Smooth muscle cell of the coronary artery (primary cell): ENCODE results near the gene COX15. TPM values are rescaled to one million over a fixed set of nuclear protein-coding genes. Genes with fewer than 3 reads are reported as not detected.

Experiments used
- total RNA-seq: library from RNA; depleted of rRNA; stranded (reverse); fragments of >200 nt; gene quantifications from 2 replicates; pipeline ENCODE4 v1.2.3, GENCODE V29; 2014; ENCODE audit warnings: low replicate concordance

The COX15 gene
- total RNA-seq, result 20.4 and 31.0 TPM in 2 replicates

DNA sequence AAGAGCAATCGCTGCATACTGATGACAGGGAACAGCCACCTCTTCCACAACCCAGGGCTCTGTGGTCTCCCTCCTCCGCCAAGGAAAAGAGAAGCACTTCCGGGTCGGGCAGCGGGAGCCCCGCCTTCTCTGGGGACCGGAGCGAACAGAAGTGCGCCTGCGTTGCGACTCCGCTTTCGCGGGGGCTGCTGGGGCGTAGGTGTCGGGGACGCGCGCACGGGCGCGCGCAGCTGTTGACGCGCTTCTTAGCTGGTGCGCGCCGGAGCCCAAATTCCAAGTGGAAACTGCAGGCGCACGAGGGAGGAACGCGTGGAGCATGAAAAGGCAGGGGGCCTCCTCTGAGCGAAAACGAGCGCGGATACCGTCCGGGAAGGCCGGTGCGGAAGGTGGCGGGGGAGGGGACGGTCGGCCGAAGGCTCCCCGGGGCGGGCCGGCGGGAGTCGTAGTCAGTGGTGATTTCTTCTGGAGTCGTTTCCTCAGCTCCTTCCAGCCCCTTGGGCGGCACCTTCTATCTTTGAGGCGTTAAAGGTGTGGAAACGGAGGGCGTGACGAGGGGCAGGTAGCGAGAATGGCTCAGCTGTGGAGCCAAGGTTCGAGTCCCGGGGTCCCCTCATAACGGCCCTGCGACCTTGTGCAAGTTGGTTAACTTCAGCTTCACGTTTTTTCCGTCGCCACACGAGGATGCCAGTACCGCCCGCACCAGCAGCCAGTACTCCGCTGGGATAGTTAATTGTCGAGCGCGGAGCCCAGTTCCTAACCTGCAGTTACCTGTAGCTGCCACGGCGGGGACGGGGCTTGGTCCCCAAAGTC lies at the start of gene COX15, which contains the start of gene CUTC:
Gene COX15, minus strand, starts transcription at position 95 of the 810 bp plus-strand sequence. Its CDS starts 78 bp downstream, at position 17.
Gene CUTC, plus strand, starts transcription at position 202 of the 810 bp plus-strand sequence. Its CDS starts 115 bp downstream, at position 317.

Other genes with a start within 250 kb of the COX15 start
- gene NKX2-3, start 199.2 kb downstream of the COX15 start, total RNA-seq, result not detected in 2 replicates
- gene SLC25A28, start 111.7 kb downstream of the COX15 start, total RNA-seq, result 12.9 and 32.6 TPM in 2 replicates
- gene ENTPD7, start 72.6 kb downstream of the COX15 start, total RNA-seq, result 12.4 and 27.3 TPM in 2 replicates
- gene CUTC, start 107 bp upstream of the COX15 start, total RNA-seq, result 12.8 and 19.3 TPM in 2 replicates
- gene ABCC2, start 50.5 kb upstream of the COX15 start, total RNA-seq, result 0.15 and 1.1 TPM in 2 replicates